CD14-positive monocyte (primary cell): ENCODE measurements around the gene ZNF562. TPM values are rescaled to one million over a fixed set of nuclear protein-coding genes. Genes with fewer than 3 reads are reported as not detected.
"Not testable (repeated sequence)": the region's sequence is repeated elsewhere in the genome, so short reads cannot be mapped to it uniquely, and the experiment has no call there.

ENCODE experiments used
- DNase-seq, 3 donors: peaks; one replicate each; pipeline ENCODE4 v3.0.0-alpha.2; 2011 to 2022
- H2AFZ ChIP-seq: 2 replicates; pipeline ENCODE4 v1.6.0; 2012; ENCODE audit warnings: mild to moderate bottlenecking, low read depth, low read length, inconsistent platforms; ENCODE audit not compliant: insufficient read depth, poor library complexity, severe bottlenecking
- H3K27ac ChIP-seq, 2 donors: 1 replicate in 1 of 2; 2 replicates in 1 of 2; pipeline ENCODE4 v1.5.1; 2012 to 2013; ENCODE audit warnings: low read length in 2 of 2, control low read depth in 1 of 2, inconsistent platforms in 1 of 2, low read depth in 1 of 2, mild to moderate bottlenecking in 1 of 2
- H3K27me3 ChIP-seq, 2 donors: one replicate each; pipeline versions ENCODE4 v1.6.0 to v1.6.1; 2011 to 2013; ENCODE audit warnings: low read length in 2 of 2; ENCODE audit not compliant: control insufficient read depth in 2 of 2, insufficient read depth in 2 of 2
- H3K36me3 ChIP-seq, 2 donors: replicated peaks in 1 of 2; 1 replicate in 1 of 2; 2 replicates in 1 of 2; pipeline versions ENCODE4 v1.5.1 to v1.6.1; 2012 to 2013; ENCODE audit warnings: low read length in 2 of 2, control low read depth in 1 of 2, inconsistent platforms in 1 of 2, mild to moderate bottlenecking in 1 of 2; ENCODE audit not compliant: insufficient read depth in 2 of 2, control insufficient read depth in 1 of 2
- H3K4me1 ChIP-seq, 2 donors: 1 replicate in 1 of 2; 2 replicates in 1 of 2; pipeline versions ENCODE4 v1.5.1 to v1.6.1; 2012 to 2013; ENCODE audit warnings: low read length in 2 of 2, control low read depth in 1 of 2, inconsistent platforms in 1 of 2, mild to moderate bottlenecking in 1 of 2, moderate library complexity in 1 of 2; ENCODE audit not compliant: insufficient read depth in 2 of 2, control insufficient read depth in 1 of 2
- H3K4me2 ChIP-seq: replicated peaks from 2 replicates; pipeline ENCODE3; 2012; ENCODE audit warnings: low read length, moderate library complexity, mild to moderate bottlenecking; ENCODE audit not compliant: poor library complexity, severe bottlenecking; ENCODE audit errors: extremely low read depth
- H3K4me3 ChIP-seq, 3 experiments: fragments of 200-600 bp in 1 of 3; sonication (generic) in 1 of 3; replicated peaks in 1 of 3; 1 replicate in 2 of 3; 2 replicates in 1 of 3; pipeline ENCODE4 v1.5.1; 2011 to 2013; ENCODE audit warnings: low read length in 3 of 3, mild to moderate bottlenecking in 3 of 3, control low read depth in 2 of 3, low read depth in 2 of 3, inconsistent platforms in 1 of 3, moderate library complexity in 1 of 3
- H3K79me2 ChIP-seq: 2 replicates; pipeline ENCODE4 v1.6.0; 2012; ENCODE audit warnings: mild to moderate bottlenecking, control low read depth, inconsistent platforms, low read length, moderate library complexity; ENCODE audit not compliant: insufficient read depth
- H3K9ac ChIP-seq: 2 replicates; pipeline ENCODE4 v1.6.0; 2017; ENCODE audit warnings: low read length, mild to moderate bottlenecking; ENCODE audit not compliant: insufficient read depth, poor library complexity, severe bottlenecking
- H3K9me3 ChIP-seq, 2 donors: replicated peaks in 1 of 2; 1 replicate in 1 of 2; 2 replicates in 1 of 2; pipeline versions ENCODE4 v1.5.1 to v1.6.1; 2012 to 2013; ENCODE audit warnings: low read length in 2 of 2, control low read depth in 1 of 2; ENCODE audit not compliant: control insufficient read depth in 1 of 2, insufficient read depth in 1 of 2
- H4K20me1 ChIP-seq: 2 replicates; pipeline ENCODE4 v1.6.0; 2012; ENCODE audit warnings: mild to moderate bottlenecking, low read length, control low read depth, moderate library complexity; ENCODE audit not compliant: insufficient read depth
- H3K27ac Mint-ChIP-seq, 7 donors: one replicate each; pipeline ENCODE4 v1.8.0; 2020; ENCODE audit warnings: mild to moderate bottlenecking in 7 of 7, mixed read lengths in 7 of 7, moderate library complexity in 6 of 7, inconsistent platforms in 2 of 7
- H3K27me3 Mint-ChIP-seq, 3 donors: one replicate each; pipeline ENCODE4 v1.8.0; 2021 to 2022; ENCODE audit warnings: low read depth in 3 of 3, mild to moderate bottlenecking in 3 of 3, mixed read lengths in 3 of 3, moderate library complexity in 3 of 3, inconsistent platforms in 1 of 3
- H3K36me3 Mint-ChIP-seq, 2 donors: one replicate each; pipeline ENCODE4 v1.8.0; 2020; ENCODE audit warnings: mixed read lengths in 2 of 2, inconsistent platforms in 1 of 2, mild to moderate bottlenecking in 1 of 2
- H3K4me1 Mint-ChIP-seq: one replicate; pipeline ENCODE4 v1.8.0; 2020; ENCODE audit warnings: mild to moderate bottlenecking, mixed read lengths
- H3K4me3 Mint-ChIP-seq, 2 donors: one replicate each; pipeline ENCODE4 v1.8.0; 2020; ENCODE audit warnings: mild to moderate bottlenecking in 2 of 2, mixed read lengths in 2 of 2, moderate library complexity in 1 of 2
- H3K9me3 Mint-ChIP-seq, 7 donors: one replicate each; pipeline ENCODE4 v1.8.0; 2020 to 2022; ENCODE audit warnings: mixed read lengths in 7 of 7, mild to moderate bottlenecking in 6 of 7, moderate library complexity in 6 of 7, inconsistent platforms in 2 of 7
- WGBS: methylation state at CpG from one replicate; pipeline ENCODE4 v1.1.5; 2013; ENCODE audit warnings: missing lambda C conversion rate; ENCODE audit not compliant: insufficient coverage; 5-methylcytosine and 5-hydroxymethylcytosine counted together
- intact Hi-C, 2 donors: fragments of 100-400 bp; cut with micrococcal nuclease; formaldehyde crosslinking; loops; one replicate each; pipeline versions ENCODE4 v1.15.0 to v1.15.1; 2023
- polyA plus RNA-seq, 3 donors: library from polyadenylated mRNA; depleted of rRNA in 1 of 3; unstranded in 2 of 3; stranded (reverse) in 1 of 3; fragments of 300-500 nt in 2 of 3; fragments of >200 nt in 1 of 3; fragmentation: Illumina TruSeq in 2 of 3; gene quantifications; 1 replicate in 2 of 3; 2 replicates in 1 of 3; pipeline ENCODE4 v1.2.3, GENCODE V29; 2012 to 2021
- TF ChIP-seq, protein P1 (sequence below): fragments of 200-600 bp; IDR thresholded peaks from one replicate; pipeline ENCODE4 v1.8.0; 2022; ENCODE audit warnings: antibody characterized with exemption, mild to moderate bottlenecking

ZNF562 gene
- polyA plus RNA-seq, 3 donors: 3.3 to 7.9 (median 5.1) TPM

DNA sequence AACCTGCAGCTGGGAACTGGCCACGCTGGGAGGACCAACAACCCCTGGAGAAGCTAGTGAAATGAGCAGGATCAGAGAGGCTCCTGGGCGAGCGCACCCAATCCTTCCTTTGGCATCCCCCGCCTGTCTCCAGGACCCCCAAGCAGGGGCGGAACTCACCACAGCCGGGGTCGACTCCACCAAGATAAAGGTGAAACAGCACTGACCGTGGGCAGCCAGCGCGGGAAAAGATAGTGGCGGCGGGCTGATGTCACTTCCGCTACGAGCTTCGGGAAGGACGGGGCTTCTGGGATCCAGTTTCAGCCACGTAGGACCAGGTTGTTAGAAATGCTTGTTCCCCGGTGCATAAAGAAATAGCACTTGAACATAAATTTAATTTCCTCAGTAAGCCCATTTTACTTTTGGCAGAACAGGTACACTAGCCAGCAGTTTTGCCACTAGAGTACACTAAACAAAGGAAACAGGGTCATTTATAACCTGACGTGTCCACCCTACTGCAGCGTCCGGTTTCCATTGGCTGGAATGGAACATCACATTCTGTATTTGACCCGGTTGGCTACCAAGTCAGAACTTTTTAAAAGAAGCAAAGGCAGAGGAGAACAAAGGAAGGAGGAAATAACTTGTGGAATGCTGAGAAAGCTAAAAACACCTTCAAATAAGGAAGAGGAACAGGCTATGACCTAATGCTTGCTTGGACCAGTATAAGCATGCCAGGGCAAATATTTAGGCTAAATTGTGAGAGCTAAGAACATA, 25.5 kb upstream of the ZNF562 start:
- no peak overlapping the region for H3K27ac ChIP-seq
- intact Hi-C loops: no loop called here
- no peak overlapping the region for H3K9ac ChIP-seq
- TF ChIP-seq, protein P1, sequence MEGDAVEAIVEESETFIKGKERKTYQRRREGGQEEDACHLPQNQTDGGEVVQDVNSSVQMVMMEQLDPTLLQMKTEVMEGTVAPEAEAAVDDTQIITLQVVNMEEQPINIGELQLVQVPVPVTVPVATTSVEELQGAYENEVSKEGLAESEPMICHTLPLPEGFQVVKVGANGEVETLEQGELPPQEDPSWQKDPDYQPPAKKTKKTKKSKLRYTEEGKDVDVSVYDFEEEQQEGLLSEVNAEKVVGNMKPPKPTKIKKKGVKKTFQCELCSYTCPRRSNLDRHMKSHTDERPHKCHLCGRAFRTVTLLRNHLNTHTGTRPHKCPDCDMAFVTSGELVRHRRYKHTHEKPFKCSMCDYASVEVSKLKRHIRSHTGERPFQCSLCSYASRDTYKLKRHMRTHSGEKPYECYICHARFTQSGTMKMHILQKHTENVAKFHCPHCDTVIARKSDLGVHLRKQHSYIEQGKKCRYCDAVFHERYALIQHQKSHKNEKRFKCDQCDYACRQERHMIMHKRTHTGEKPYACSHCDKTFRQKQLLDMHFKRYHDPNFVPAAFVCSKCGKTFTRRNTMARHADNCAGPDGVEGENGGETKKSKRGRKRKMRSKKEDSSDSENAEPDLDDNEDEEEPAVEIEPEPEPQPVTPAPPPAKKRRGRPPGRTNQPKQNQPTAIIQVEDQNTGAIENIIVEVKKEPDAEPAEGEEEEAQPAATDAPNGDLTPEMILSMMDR: no peak
- H3K4me2 ChIP-seq: no peak overlapping the region
- H3K9me3 ChIP-seq: peaks cover 12 to 38% of the 10 kb centered on the region in 2 donors
- no peaks in the 10 kb centered on the region for H3K27me3 ChIP-seq
- no peak overlapping the region for H3K27ac Mint-ChIP-seq
- no peak overlapping the region for H3K4me3 Mint-ChIP-seq
- peaks cover 3 to 5% (median 4%) of the 10 kb centered on the region in 3 donors for H3K27me3 Mint-ChIP-seq
- no peaks in the 10 kb centered on the region for H3K4me1 ChIP-seq
- H3K79me2 ChIP-seq: no peaks in the 10 kb centered on the region
- 100% methylated on average over 9 of the region's 22 CpGs for WGBS
- H3K4me3 ChIP-seq: no peak overlapping the region
- H3K36me3 Mint-ChIP-seq: no peaks in the 10 kb centered on the region
- H2AFZ ChIP-seq: no peak overlapping the region
- peaks cover 18 to 47% (median 35%) of the 10 kb centered on the region in 7 donors for H3K9me3 Mint-ChIP-seq
- no peaks in the 10 kb centered on the region for H3K4me1 Mint-ChIP-seq
- H3K36me3 ChIP-seq: no peaks in the 10 kb centered on the region
- DNase-seq: no peak
- no peaks in the 10 kb centered on the region for H4K20me1 ChIP-seq

DNA sequence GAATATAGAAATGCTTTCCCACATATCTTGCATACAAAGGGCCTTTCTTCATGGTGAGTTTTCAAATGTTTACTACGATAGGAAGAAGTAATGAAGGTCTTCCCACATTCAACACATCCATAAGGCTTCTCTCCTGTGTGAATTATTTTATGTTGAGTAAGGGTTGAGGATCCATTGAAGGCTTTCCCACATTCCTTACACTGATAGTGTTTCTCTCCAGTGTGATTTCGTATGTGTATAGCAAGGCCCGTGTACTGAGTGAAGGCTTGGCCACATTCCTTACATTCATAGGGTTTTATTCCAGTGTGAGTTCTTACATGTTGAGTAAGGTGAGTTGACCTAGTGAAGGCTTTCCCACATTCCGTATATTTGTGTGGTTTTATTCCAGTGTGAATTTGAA, 15.4 kb upstream of the ZNF562 start:
- peaks cover 9 to 38% (median 26%) of the 10 kb centered on the region in 7 donors for H3K9me3 Mint-ChIP-seq
- H3K27ac Mint-ChIP-seq, H3K9ac ChIP-seq, H3K79me2 ChIP-seq, H3K27me3 Mint-ChIP-seq, H3K4me1 Mint-ChIP-seq, H3K4me1 ChIP-seq, H2AFZ ChIP-seq, H3K36me3 ChIP-seq, H3K4me3 ChIP-seq, H3K27me3 ChIP-seq, intact Hi-C loops, H3K36me3 Mint-ChIP-seq, DNase-seq, H3K4me2 ChIP-seq, H4K20me1 ChIP-seq, H3K27ac ChIP-seq, H3K4me3 Mint-ChIP-seq: not testable (repeated sequence)
- H3K9me3 ChIP-seq: peaks cover 18 to 19% of the 10 kb centered on the region in 2 donors
- no CpG with 5 or more reads among the region's 4 CpGs for WGBS

DNA sequence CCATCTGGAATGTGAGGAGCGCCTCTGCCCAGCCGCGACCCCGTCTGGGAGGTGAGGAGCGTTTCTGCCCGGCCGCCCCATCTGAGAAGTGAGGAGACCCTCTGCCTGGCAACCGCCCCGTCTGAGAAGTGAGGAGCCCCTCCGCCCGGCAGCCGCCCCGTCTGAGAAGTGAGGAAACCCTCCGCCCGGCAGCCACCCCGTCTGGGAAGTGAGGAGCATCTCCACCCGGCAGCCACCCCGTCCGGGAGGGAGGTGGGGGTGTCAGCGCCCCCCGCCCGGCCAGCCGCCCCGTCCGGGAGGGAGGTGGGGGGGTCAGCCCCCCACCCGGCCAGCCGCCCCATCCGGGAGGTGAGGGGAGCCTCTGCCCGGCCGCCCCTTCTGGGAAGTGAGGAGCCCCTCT, 5.1 kb upstream of the ZNF562 start:
- not testable (repeated sequence) for H3K27me3 Mint-ChIP-seq, H3K9ac ChIP-seq, DNase-seq, H3K27ac Mint-ChIP-seq, H3K36me3 ChIP-seq, H4K20me1 ChIP-seq, H3K4me1 ChIP-seq, H3K4me3 ChIP-seq, H3K36me3 Mint-ChIP-seq, H3K4me3 Mint-ChIP-seq, H3K4me2 ChIP-seq, H2AFZ ChIP-seq, H3K4me1 Mint-ChIP-seq, H3K9me3 ChIP-seq, H3K27ac ChIP-seq, H3K27me3 ChIP-seq, H3K79me2 ChIP-seq
- peaks cover 6 to 32% (median 15%) of the 10 kb centered on the region in 7 donors for H3K9me3 Mint-ChIP-seq
- intact Hi-C loops: loop anchor here in 1 of 2 donors (10.0 kb wide), 1 partner anchor 355 kb away; the partner anchor contains the start of gene ZNF559
- WGBS: 98% methylated on average over 9 of the region's 30 CpGs
